ENCODE measurements around the gene ASCL2.
A peak's percentile ranks its signal among the peaks of the same experiment; 100 is the strongest.

Gene ASCL2

GRCh38 chr11:2276280-2277007 is 6.1 kb upstream of the ASCL2 start:
- no peak for ATAC-seq (ENCODE audit: low read depth)
- Histone ChIP-seq H3K4me1 (ENCODE audit: insufficient read depth, poor library complexity, severe bottlenecking) (no peaks in the 10 kb centered on the region), H3K27ac (ENCODE audit: poor library complexity, severe bottlenecking) (no peak overlapping the region), H3K4me3 (ENCODE audit: severe bottlenecking) (no peak overlapping the region), H3K27me3 (ENCODE audit: insufficient read depth, poor library complexity, severe bottlenecking) (peaks cover 13% of the 10 kb centered on the region), H3K9me3 (ENCODE audit: severe bottlenecking) (no peaks in the 10 kb centered on the region), H3K36me3 (ENCODE audit: low read depth) (no peaks in the 10 kb centered on the region)
- TF ChIP-seq CTCF (IDR thresholded peaks at IDR 0.05; ENCODE audit: poor library complexity, severe bottlenecking), result no peak
- no peak for DNase-seq (ENCODE audit: low spot score)

GRCh38 chr11:2275334-2276279 is 5.2 kb upstream of the ASCL2 start:
- ATAC-seq (ENCODE audit: low read depth), result no peak
- Histone ChIP-seq H3K36me3 (ENCODE audit: low read depth) (no peaks in the 10 kb centered on the region), H3K9me3 (ENCODE audit: severe bottlenecking) (no peaks in the 10 kb centered on the region), H3K4me3 (ENCODE audit: severe bottlenecking) (no peak overlapping the region), H3K4me1 (ENCODE audit: insufficient read depth, poor library complexity, severe bottlenecking) (no peaks in the 10 kb centered on the region), H3K27me3 (ENCODE audit: insufficient read depth, poor library complexity, severe bottlenecking) (peaks cover 19% of the 10 kb centered on the region), H3K27ac (ENCODE audit: poor library complexity, severe bottlenecking) (no peak overlapping the region)
- TF ChIP-seq CTCF (IDR thresholded peaks at IDR 0.05; ENCODE audit: poor library complexity, severe bottlenecking), result no peak
- DNase-seq (ENCODE audit: low spot score), result peak; percentile 38

DNA sequence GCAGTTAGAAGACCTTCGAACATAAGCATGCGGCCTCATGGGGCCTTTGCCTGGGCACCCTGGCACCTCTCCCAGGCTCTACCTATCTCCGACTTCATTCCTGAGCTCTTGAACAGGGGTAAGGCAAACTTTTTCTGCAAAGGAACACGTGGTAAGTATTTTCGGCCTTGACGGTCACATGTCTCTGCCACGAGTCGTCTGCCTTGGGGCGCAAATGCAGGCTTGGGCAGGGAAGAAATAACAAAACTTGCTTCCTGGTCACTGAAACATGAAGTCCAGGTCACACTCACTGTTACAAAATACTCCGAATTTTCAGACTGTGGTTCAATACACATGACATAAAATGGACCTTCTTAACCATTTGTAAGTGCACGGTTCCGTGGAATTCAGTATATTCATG is 3.4 kb upstream of the ASCL2 start:
- H3K27me3 ChIP-seq (ENCODE audit: insufficient read depth, poor library complexity, severe bottlenecking), result peaks cover 24% of the 10 kb centered on the region
- H3K4me1 ChIP-seq (ENCODE audit: insufficient read depth, poor library complexity, severe bottlenecking), result no peaks in the 10 kb centered on the region
- ATAC-seq (ENCODE audit: low read depth) (no peak), DNase-seq (ENCODE audit: low spot score) (no peak)
- no peaks in the 10 kb centered on the region for H3K36me3 ChIP-seq (ENCODE audit: low read depth)
- H3K9me3 ChIP-seq (ENCODE audit: severe bottlenecking), result no peaks in the 10 kb centered on the region
- no peak overlapping the region for H3K4me3 ChIP-seq (ENCODE audit: severe bottlenecking)
- no peak overlapping the region for H3K27ac ChIP-seq (ENCODE audit: poor library complexity, severe bottlenecking)
- TF ChIP-seq CTCF (IDR thresholded peaks at IDR 0.05; ENCODE audit: poor library complexity, severe bottlenecking), result no peak

DNA sequence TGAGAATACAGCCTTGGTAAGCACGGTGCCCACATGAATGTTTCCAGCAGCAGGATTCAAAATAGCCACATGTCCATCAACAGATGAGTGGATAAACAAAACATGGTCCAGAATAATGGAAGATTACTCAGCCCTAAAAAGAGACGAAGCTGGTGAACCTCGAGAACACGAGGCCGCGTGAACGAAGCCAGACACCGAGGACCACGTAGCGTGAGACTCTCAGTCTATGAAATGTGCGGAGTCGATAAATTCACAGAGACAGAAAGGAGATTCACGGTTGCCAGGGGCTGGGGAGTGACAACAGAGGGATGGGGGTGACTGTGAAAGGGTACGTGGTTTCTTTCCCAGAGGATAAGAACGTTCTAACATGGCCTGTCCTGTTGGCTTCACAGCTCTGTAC is 2.9 kb upstream of the ASCL2 start:
- Histone ChIP-seq H3K4me1 (ENCODE audit: insufficient read depth, poor library complexity, severe bottlenecking) (no peaks in the 10 kb centered on the region), H3K27ac (ENCODE audit: poor library complexity, severe bottlenecking) (no peak overlapping the region), H3K36me3 (ENCODE audit: low read depth) (no peaks in the 10 kb centered on the region), H3K9me3 (ENCODE audit: severe bottlenecking) (no peaks in the 10 kb centered on the region), H3K4me3 (ENCODE audit: severe bottlenecking) (no peak overlapping the region), H3K27me3 (ENCODE audit: insufficient read depth, poor library complexity, severe bottlenecking) (peaks cover 24% of the 10 kb centered on the region)
- ATAC-seq (ENCODE audit: low read depth) (no peak), DNase-seq (ENCODE audit: low spot score) (no peak)
- TF ChIP-seq CTCF (IDR thresholded peaks at IDR 0.05; ENCODE audit: poor library complexity, severe bottlenecking), result no peak

All from RWPE2 (cell line).